Central memory CD8-positive, alpha-beta T cell (primary cell): Measurements from ENCODE around the gene RPL14.

Source experiments
- ATAC-seq: fragments of 150-1000 bp; cut with Tn5 transposase; replicated peaks from 2 replicates; pipeline ENCODE4 v1.10.0; 2022; ENCODE audit warnings: mild to moderate bottlenecking, moderate FRiP score, moderate number of reproducible peaks; ENCODE audit not compliant: poor library complexity, severe bottlenecking; ENCODE audit errors: extremely low read depth
- DNase-seq, 2 donors: peaks; one replicate each; pipeline ENCODE4 v3.0.0; 2021; ENCODE audit warnings: low spot score in 2 of 2
- H3K27ac Mint-ChIP-seq: one replicate; pipeline ENCODE4 v1.8.0; 2022; ENCODE audit warnings: low read depth, mild to moderate bottlenecking, moderate library complexity, mixed read lengths
- H3K27me3 Mint-ChIP-seq: one replicate; pipeline ENCODE4 v1.8.0; 2022; ENCODE audit warnings: mixed read lengths
- H3K36me3 Mint-ChIP-seq: one replicate; pipeline ENCODE4 v1.8.0; 2022; ENCODE audit warnings: mild to moderate bottlenecking, moderate library complexity, mixed read lengths; ENCODE audit not compliant: insufficient read depth
- H3K4me1 Mint-ChIP-seq: one replicate; pipeline ENCODE4 v1.8.0; 2022; ENCODE audit warnings: mixed read lengths
- H3K4me3 Mint-ChIP-seq: one replicate; pipeline ENCODE4 v1.8.0; 2022; ENCODE audit warnings: mild to moderate bottlenecking, moderate library complexity, mixed read lengths
- H3K9me3 Mint-ChIP-seq: one replicate; pipeline ENCODE4 v1.8.0; 2022; ENCODE audit warnings: mixed read lengths

The RPL14 gene

DNA sequence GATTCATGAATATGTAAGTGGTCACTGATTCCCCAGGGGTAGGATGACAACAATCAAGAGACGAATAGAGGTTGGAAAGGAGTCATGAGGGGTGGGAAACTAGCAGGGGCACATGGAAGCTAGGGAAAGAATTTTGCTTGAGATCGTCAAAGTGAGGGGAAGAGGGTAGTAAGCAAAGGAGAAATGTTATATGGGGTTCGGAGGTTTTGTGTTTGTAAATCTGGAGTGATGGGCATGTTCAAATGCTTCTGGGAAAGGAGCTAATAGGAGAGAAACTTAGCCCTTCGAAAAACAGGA lies 7.9 kb downstream of the RPL14 start:
- no peak for DNase-seq
- Mint-ChIP-seq H3K9me3 (no peaks in the 10 kb centered on the region), H3K36me3 (peaks cover 50% of the 10 kb centered on the region), H3K4me3 (no peak overlapping the region), H3K27ac (no peak overlapping the region), H3K4me1 (peaks cover 19% of the 10 kb centered on the region), H3K27me3 (no peaks in the 10 kb centered on the region)
- no peak for ATAC-seq

DNA sequence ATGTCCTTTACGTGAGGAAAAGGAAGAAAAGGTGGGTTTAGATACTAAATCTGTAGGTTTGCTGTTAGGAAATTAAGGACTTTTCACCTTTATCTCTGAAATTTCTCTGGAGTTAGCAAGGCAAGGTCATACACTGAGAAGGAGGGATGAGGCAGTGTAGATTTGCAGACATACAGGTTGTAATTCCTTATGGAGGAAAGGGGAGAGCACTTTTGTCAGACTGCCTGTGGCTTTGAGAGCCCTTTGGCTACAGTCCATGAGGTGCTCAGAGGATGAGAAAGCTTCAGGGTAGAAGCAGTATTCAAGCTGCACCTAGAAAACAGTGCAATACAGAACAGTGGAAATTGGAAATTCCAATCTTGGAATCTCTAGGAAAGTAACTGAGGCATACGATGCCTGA lies 8.3 kb downstream of the RPL14 start:
- Mint-ChIP-seq H3K27ac (no peak overlapping the region), H3K4me3 (no peak overlapping the region), H3K4me1 (peaks cover 19% of the 10 kb centered on the region), H3K36me3 (peaks cover 46% of the 10 kb centered on the region), H3K9me3 (no peaks in the 10 kb centered on the region), H3K27me3 (no peaks in the 10 kb centered on the region)
- DNase-seq = no peak
- no peak for ATAC-seq

DNA sequence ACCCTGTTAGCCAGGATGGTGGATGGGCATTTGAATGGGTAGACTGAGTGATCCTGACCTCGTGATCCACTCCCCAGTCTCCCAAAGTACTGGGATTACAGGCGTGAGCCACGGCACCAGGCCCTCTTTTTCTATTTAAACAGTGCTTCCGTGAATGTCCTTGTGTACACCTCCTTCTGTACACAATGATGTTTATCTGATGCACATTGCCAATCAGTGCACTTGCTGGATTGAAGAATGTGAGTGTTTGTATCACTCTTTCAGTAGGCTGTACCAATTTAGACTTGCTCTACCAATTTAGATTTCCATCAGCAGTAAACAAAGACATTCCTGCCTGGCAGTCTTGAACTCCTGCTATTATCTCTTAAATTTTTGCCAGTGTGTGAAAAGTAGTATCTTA lies 10.9 kb downstream of the RPL14 start:
- ATAC-seq = no peak
- peaks cover 15% of the 10 kb centered on the region for H3K4me1 Mint-ChIP-seq
- H3K27ac Mint-ChIP-seq = no peak overlapping the region
- no peak for DNase-seq
- no peaks in the 10 kb centered on the region for H3K9me3 Mint-ChIP-seq
- no peaks in the 10 kb centered on the region for H3K27me3 Mint-ChIP-seq
- peaks cover 23% of the 10 kb centered on the region for H3K36me3 Mint-ChIP-seq
- H3K4me3 Mint-ChIP-seq = no peak overlapping the region

DNA sequence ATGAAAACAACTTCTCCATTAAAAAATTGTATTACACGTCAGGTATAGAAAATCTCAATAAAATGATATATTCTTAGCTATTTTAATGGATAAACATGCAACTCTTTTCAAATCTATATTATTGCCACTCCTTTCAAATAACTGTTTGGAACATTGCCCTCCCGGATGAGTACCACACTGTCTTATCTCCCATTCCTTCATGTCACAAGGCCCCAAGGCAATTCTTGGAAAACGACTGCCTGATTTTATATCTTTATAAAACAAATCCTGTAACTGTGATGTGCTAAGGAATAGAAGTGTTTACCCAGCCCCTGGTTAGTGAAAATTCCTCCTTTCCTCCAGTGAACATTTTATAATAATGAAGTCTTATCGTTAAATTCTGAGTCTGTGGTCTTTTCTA lies 13.6 kb downstream of the RPL14 start:
- no peaks in the 10 kb centered on the region for H3K4me1 Mint-ChIP-seq
- H3K36me3 Mint-ChIP-seq = peaks cover 5% of the 10 kb centered on the region
- ATAC-seq = no peak
- no peak for DNase-seq
- H3K27ac Mint-ChIP-seq = no peak overlapping the region
- H3K4me3 Mint-ChIP-seq = no peak overlapping the region
- H3K9me3 Mint-ChIP-seq = no peaks in the 10 kb centered on the region
- H3K27me3 Mint-ChIP-seq = no peaks in the 10 kb centered on the region

DNA sequence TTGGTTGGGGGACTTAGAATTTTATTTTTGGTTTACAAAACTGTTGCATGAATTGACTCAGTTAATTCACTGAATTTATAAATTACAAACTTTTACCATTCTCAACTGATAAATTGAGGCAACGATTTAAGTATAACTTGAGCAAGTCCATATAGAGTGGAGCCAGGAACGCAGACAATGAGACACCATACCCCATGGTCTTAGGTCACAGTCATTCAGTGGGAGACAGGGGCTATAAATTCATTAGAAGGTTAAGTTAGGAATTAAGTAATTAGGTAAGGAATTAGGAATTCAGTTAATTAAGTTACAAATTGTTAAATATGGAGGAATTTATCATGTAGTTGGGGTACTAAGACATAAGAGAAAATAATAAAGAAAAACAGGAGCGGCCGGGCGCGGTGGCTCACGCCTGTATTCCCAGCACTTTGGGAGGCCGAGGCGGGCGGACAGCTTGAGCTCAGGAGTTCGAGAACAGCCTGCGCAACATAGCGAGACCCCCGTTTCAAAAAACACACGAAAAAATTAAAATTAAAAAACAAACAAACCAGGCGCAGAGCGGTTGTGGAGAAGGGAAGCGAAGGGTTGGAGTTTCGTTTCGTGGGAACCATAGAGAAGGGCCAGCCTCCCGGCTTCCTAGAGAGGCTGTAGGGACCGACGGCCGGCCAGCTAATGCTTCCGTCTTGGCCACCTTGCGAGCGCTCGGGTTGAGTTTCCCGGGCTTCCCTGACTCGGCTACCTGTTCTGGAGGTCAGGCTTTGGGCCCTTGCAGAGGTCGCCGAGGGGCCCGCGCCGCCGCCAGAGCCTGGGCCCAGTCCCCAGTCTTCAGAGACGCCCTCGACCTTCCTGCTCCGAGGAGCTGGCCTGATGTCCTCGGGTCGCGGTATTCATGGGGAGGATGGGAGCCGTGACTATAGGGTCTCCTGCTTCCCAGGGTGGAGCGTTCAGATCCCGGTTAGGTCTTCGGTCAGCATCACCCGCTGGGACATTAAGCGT lies 19.6 kb downstream of the RPL14 start, which contains the start of gene ZNF619:
ZNF619 (plus strand) TSS at position 645 of the 993 bp plus-strand sequence. CDS start 858 bp downstream, outside the sequence.
- H3K4me3 Mint-ChIP-seq = peak within 1 kb of the TSS; percentile 92
- H3K27ac Mint-ChIP-seq = peak within 1 kb of the TSS; percentile 99
- peaks cover 9% of the 10 kb centered on the region for H3K36me3 Mint-ChIP-seq
- ATAC-seq (peak; percentile 75), DNase-seq (peak; percentile 42 to 48)
- H3K9me3 Mint-ChIP-seq = no peaks in the 10 kb centered on the region
- no peaks in the 10 kb centered on the region for H3K27me3 Mint-ChIP-seq
- H3K4me1 Mint-ChIP-seq = peaks cover 22% of the 10 kb centered on the region

DNA sequence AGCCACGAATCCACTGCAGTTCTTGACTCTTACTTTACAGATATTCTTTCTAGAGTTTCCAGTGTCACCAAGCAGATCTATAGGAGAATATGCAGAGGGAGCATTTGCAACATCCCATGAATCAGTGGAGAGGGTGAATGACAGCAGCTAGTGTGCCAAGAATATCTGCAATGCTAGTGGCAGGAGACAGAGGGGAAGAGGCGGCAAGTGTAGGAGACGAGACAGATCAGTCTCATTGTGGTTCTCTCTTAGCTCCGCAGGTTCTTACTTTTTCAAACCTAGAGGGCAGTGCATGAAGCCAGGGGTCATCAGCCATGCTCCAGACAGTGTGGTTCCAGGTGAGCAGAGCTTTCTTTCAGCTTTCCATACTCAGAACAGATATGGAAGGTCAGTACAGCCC lies 20.5 kb downstream of the RPL14 start:
- Mint-ChIP-seq H3K36me3 (peaks cover 9% of the 10 kb centered on the region), H3K4me3 (peak overlapping the region; percentile 92), H3K27ac (peak overlapping the region; percentile 99), H3K9me3 (no peaks in the 10 kb centered on the region), H3K4me1 (peaks cover 29% of the 10 kb centered on the region), H3K27me3 (no peaks in the 10 kb centered on the region)
- no peak for ATAC-seq
- DNase-seq = no peak

DNA sequence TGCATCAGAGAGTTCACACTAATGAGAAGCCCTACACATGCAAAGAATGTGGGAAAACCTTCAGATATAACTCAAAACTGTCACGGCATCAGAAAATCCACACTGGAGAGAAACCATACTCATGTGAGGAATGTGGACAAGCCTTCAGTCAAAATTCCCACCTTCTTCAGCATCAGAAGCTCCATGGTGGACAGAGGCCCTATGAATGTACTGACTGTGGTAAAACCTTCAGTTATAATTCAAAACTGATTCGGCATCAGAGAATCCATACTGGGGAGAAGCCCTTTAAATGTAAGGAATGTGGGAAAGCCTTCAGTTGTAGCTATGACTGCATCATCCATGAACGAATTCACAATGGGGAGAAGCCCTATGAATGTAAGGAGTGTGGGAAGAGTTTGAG lies 30.0 kb downstream of the RPL14 start:
- no peak for ATAC-seq
- no peaks in the 10 kb centered on the region for H3K27me3 Mint-ChIP-seq
- no peak overlapping the region for H3K27ac Mint-ChIP-seq
- H3K4me3 Mint-ChIP-seq = no peak overlapping the region
- H3K9me3 Mint-ChIP-seq = peaks cover 17% of the 10 kb centered on the region
- DNase-seq = no peak
- peaks cover 18% of the 10 kb centered on the region for H3K36me3 Mint-ChIP-seq
- peaks cover 5% of the 10 kb centered on the region for H3K4me1 Mint-ChIP-seq

DNA sequence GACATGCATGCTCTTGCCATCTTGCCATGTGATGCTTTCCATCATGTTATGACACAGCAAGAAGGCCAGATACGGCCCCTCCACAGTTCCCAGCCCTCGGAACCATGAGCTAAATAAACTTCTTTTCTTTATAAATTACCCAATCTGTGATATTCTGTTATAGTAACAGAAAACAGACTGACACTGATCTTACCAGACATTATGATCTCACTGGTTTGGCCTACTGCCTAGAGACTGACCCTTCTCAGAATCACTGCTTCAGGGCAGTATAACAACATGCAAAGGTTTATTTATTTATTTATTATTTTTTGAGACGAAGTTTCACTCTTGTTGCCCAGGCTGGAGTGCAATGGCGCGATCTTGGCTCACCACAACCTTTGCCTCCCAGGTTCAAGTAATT lies 33.8 kb downstream of the RPL14 start:
- Mint-ChIP-seq H3K4me3 (no peak overlapping the region), H3K27ac (no peak overlapping the region), H3K36me3 (peaks cover 14% of the 10 kb centered on the region), H3K4me1 (no peaks in the 10 kb centered on the region), H3K27me3 (no peaks in the 10 kb centered on the region), H3K9me3 (peaks cover 17% of the 10 kb centered on the region)
- DNase-seq (no peak), ATAC-seq (no peak)

DNA sequence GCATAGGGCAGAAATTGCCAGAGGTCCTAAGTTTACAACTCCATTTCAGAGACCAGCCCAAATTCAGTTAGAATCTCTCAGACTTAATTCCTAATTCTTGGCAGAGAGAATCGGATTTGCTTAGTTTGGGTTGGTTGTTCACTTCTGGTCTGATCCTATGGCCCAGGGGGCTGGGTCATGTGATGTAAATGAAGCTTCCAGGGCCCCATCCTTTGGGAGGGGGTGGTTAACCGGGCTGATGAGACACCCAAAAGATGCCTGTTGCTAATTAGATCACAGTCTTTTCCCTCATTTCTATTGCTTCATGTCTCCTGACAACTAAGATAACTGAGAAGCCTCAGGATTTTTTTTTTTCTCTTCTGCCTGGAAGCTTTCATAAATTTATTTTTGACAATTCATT lies 37.6 kb downstream of the RPL14 start:
- ATAC-seq = no peak
- no peaks in the 10 kb centered on the region for H3K9me3 Mint-ChIP-seq
- H3K4me3 Mint-ChIP-seq = no peak overlapping the region
- no peak overlapping the region for H3K27ac Mint-ChIP-seq
- no peak for DNase-seq
- no peaks in the 10 kb centered on the region for H3K27me3 Mint-ChIP-seq
- H3K4me1 Mint-ChIP-seq = no peaks in the 10 kb centered on the region
- H3K36me3 Mint-ChIP-seq = no peaks in the 10 kb centered on the region

DNA sequence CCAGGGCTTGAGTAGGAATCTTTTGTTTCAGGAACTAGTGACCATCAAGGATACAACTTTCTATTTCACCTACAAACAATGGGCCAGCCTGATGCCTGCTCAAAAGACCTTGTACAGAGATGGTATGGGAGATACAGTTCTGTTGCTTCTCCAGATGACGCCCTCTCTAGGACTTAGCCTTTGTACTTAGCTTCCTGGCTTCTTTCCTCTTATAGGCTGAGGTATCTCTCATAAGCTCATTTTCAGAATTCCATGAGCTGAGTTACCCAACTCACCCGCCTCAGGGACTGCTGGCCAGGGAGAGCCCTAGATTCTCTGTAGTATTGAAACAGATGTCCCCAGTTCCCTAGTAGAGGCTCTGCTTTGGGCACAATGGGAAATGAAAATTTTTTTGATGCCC lies 40.1 kb downstream of the RPL14 start:
- no peak for ATAC-seq
- Mint-ChIP-seq H3K9me3 (no peaks in the 10 kb centered on the region), H3K27me3 (no peaks in the 10 kb centered on the region), H3K27ac (no peak overlapping the region), H3K36me3 (no peaks in the 10 kb centered on the region), H3K4me3 (no peak overlapping the region), H3K4me1 (no peaks in the 10 kb centered on the region)
- DNase-seq = no peak

DNA sequence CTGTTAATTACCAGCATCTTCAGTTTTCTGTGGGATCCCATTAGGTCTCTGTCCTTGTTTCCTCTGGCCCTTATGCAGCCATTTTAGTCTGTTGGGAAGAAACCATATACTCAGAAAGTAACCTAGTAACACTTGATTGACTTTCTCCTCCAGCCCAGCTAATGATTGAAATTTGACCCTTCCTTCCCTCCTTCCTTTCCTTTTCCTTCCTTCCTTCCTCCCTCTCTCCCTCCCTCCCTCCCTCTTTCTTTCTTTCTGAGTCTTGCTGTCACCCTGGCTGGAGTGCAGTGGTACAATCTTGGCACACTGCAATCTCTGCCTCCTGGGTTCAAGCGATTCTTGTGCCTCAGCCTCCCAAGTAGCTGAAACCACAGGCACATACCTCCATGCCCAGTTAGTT lies 42.8 kb downstream of the RPL14 start:
- no peaks in the 10 kb centered on the region for H3K4me1 Mint-ChIP-seq
- H3K4me3 Mint-ChIP-seq = no peak overlapping the region
- ATAC-seq (no peak), DNase-seq (no peak)
- H3K27ac Mint-ChIP-seq = no peak overlapping the region
- H3K27me3 Mint-ChIP-seq = no peaks in the 10 kb centered on the region
- no peaks in the 10 kb centered on the region for H3K9me3 Mint-ChIP-seq
- no peaks in the 10 kb centered on the region for H3K36me3 Mint-ChIP-seq

DNA sequence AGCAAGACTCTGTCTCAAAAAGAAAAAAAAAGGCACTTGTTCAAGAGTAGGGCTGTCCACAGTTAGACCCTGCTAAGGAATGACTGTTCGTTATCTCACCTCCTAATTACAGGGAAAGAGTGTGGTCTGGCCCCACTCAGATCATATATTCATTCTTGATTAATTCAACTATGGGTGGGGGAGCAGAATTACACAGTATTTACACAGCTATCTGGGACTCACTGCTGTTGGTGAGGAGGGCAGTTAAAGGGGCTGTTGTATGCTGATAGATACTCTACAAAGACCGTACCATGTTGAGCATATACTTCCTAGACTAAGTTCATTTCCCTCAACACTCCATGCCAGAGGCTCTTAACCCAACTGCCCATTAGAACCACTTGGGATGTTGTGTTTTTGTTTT lies 44.9 kb downstream of the RPL14 start:
- DNase-seq (no peak), ATAC-seq (no peak)
- peaks cover 6% of the 10 kb centered on the region for H3K4me1 Mint-ChIP-seq
- no peak overlapping the region for H3K4me3 Mint-ChIP-seq
- no peaks in the 10 kb centered on the region for H3K27me3 Mint-ChIP-seq
- no peaks in the 10 kb centered on the region for H3K9me3 Mint-ChIP-seq
- H3K27ac Mint-ChIP-seq = no peak overlapping the region
- no peaks in the 10 kb centered on the region for H3K36me3 Mint-ChIP-seq

DNA sequence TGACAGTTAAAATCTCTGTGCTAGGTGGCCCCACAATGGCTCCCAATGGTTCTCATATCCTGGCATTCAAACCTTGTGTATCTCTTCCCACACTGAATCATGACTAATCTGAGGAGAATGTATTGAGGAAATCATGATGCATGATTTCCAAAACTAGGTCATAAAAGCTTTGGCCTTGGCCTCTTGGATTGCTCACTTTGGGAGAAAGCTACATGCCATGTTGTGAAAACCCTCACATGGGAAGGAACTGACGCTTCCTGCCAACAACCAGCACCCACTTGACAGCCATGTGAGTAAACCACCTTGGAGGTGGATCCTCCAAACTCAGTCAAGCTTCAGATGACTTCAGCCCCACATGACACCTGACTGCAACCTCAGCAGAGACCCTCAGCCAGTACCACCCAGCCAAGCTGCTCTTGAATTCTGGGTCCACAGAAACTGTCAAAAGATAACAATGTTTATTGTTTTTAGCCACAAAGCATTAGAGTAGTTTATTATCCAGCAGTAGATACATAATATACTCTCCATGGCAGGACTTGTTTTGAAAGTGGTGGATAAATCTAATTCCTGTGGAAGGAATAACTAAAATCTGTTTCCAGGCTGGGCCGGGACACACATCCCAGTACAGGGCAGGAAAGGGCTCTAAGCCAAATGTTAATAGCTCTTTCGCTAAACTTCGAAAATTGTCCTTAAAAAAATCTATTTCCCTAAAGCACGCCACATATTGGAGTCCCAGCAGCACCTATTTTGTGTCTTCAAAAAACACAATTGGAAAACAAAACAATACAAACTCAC lies 47.7 kb downstream of the RPL14 start:
- no peak for DNase-seq
- no peak for ATAC-seq
- no peaks in the 10 kb centered on the region for H3K36me3 Mint-ChIP-seq
- H3K9me3 Mint-ChIP-seq = no peaks in the 10 kb centered on the region
- H3K4me1 Mint-ChIP-seq = peaks cover 7% of the 10 kb centered on the region
- H3K4me3 Mint-ChIP-seq = peak overlapping the region; percentile 85
- H3K27ac Mint-ChIP-seq = peak overlapping the region; percentile 74
- H3K27me3 Mint-ChIP-seq = no peaks in the 10 kb centered on the region
